ENCODE results near the gene APOL6.
"Not testable (repeated sequence)": the region's sequence is repeated elsewhere in the genome, so short reads cannot be mapped to it uniquely, and the experiment has no call there.

The APOL6 gene

GRCh38 chr22:35617137-35617755 lies 31.0 kb upstream of the APOL6 start, which contains the start of gene MB:
MB (minus strand) TSS chr22:35617329; CDS start chr22:35617257, 72 bp downstream.
- DNase-seq: no peak

- DNase-seq: no peak
These were observed 29.6 kb upstream of the APOL6 start for GRCh38 chr22:35618427-35619223.

GRCh38 chr22:35619336-35620094 lies 28.7 kb upstream of the APOL6 start:
- DNase-seq: no peak

- peak in 5 of 58 donors; percentile 7 to 32 (median 10) for DNase-seq
These were observed 27.5 kb upstream of the APOL6 start for GRCh38 chr22:35620624-35621251.

- no peak for DNase-seq
These were observed 26.8 kb upstream of the APOL6 start for GRCh38 chr22:35621451-35621850.

GRCh38 chr22:35622191-35622913 lies 25.9 kb upstream of the APOL6 start:
- peak in 17 of 58 donors; percentile 4 to 32 (median 13) for DNase-seq

- not testable (repeated sequence) for DNase-seq
These were observed 24.4 kb upstream of the APOL6 start for GRCh38 chr22:35623885-35624284.

- DNase-seq: no peak
These were observed 23.7 kb upstream of the APOL6 start for GRCh38 chr22:35624547-35624946.

- no peak for DNase-seq
These were observed 22.3 kb upstream of the APOL6 start for GRCh38 chr22:35625763-35626432.

GRCh38 chr22:35627267-35628041 lies 20.8 kb upstream of the APOL6 start:
- DNase-seq: peak in 35 of 58 donors; percentile 11 to 74 (median 28)

GRCh38 chr22:35628732-35629131 lies 19.5 kb upstream of the APOL6 start:
- no peak for DNase-seq

GRCh38 chr22:35629406-35630216 lies 18.6 kb upstream of the APOL6 start:
- DNase-seq: no peak

GRCh38 chr22:35630387-35630793 lies 17.9 kb upstream of the APOL6 start:
- DNase-seq: no peak

GRCh38 chr22:35630891-35631290 lies 17.4 kb upstream of the APOL6 start:
- no peak for DNase-seq

- DNase-seq: peak in 1 of 58 donors; percentile 5
These were observed 16.6 kb upstream of the APOL6 start for GRCh38 chr22:35631597-35631996.

GRCh38 chr22:35632935-35633334 lies 15.3 kb upstream of the APOL6 start:
- no peak for DNase-seq

GRCh38 chr22:35633520-35633919 lies 14.7 kb upstream of the APOL6 start:
- no peak for DNase-seq

GRCh38 chr22:35634015-35634414 lies 14.2 kb upstream of the APOL6 start:
- no peak for DNase-seq

Measured in anterior cingulate cortex (tissue), 58 donors.